Peyer's patch (tissue), 4 donors: ENCODE data around the gene CDA.

Experiments
- CTCF ChIP-seq, 6 experiments: fragments of 450-650 bp in 4 of 6; fragments of 200-600 bp in 2 of 6; sonication (generic) in 1 of 6; IDR thresholded peaks; one replicate each; pipeline ENCODE4 v1.5.1; 2017 to 2019; ENCODE audit warnings: antibody characterized with exemption in 6 of 6, mild to moderate bottlenecking in 3 of 6, moderate library complexity in 1 of 6
- POLR2A ChIP-seq, 2 donors: fragments of 450-650 bp; IDR thresholded peaks; one replicate each; pipeline ENCODE4 v1.5.1; 2017; ENCODE audit warnings: antibody characterized with exemption in 2 of 2, mild to moderate bottlenecking in 2 of 2, moderate library complexity in 2 of 2

GRCh38 chr1:20632386-20632785 is 43.5 kb downstream of the CDA start:
- TF ChIP-seq POLR2A (IDR thresholded peaks at IDR 0.05) = no peak
- TF ChIP-seq CTCF (IDR thresholded peaks at IDR 0.05) = no peak
